ENCODE data around the gene SERPINI1. TPM values are rescaled to one million over a fixed set of nuclear protein-coding genes. Genes with fewer than 3 reads are reported as not detected.
A peak's percentile ranks its signal among the peaks of the same experiment; 100 is the strongest.

The SERPINI1 gene
- total and polyA plus RNA-seq, 9 of the 15 experiments (the other 6 are each of a cell fraction or from before 2014, with no cell fraction given) = 1.6 to 9.9 (median 3.5) TPM

DNA sequence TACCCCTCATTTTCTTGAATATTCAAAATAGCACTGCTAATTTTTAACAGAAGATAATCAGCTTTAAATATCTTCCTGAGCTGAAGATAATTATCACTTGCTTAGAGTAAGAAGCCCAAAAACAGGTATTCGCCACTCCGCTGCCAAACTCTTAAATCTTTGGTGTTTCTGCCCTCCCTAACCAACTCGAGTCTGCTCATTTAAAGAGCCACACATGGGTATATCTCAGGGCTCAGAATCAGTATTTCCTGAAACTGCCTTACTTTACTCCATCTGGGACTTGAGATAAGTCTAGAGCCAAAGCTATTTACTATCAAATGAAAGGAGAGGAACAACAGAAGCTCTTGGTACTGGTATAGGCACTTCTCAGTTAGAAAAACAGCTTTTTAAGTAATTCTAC lies 11.6 kb upstream of the SERPINI1 start (continued):
- TF ChIP-seq, protein P1, sequence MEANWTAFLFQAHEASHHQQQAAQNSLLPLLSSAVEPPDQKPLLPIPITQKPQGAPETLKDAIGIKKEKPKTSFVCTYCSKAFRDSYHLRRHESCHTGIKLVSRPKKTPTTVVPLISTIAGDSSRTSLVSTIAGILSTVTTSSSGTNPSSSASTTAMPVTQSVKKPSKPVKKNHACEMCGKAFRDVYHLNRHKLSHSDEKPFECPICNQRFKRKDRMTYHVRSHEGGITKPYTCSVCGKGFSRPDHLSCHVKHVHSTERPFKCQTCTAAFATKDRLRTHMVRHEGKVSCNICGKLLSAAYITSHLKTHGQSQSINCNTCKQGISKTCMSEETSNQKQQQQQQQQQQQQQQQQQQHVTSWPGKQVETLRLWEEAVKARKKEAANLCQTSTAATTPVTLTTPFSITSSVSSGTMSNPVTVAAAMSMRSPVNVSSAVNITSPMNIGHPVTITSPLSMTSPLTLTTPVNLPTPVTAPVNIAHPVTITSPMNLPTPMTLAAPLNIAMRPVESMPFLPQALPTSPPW (CRISPR knock-in tag; IDR thresholded peaks at IDR 0.05) = peak; percentile 37; the same call in 1 of the 2 replicates
- TF ChIP-seq TCF3 (CRISPR knock-in tag; IDR thresholded peaks at IDR 0.05) (peak; percentile 93), ZNF174 (CRISPR knock-in tag; IDR thresholded peaks at IDR 0.05) (no peak), ZSCAN29 (IDR thresholded peaks at IDR 0.05) (no peak), BMI1 (IDR thresholded peaks at IDR 0.05; ENCODE audit: low read length) (no peak), NR1H2 (CRISPR knock-in tag; IDR thresholded peaks at IDR 0.05) (no peak), JUNB (CRISPR knock-in tag; conservative IDR thresholded peaks at IDR 0.05) (no peak), MYNN (IDR thresholded peaks at IDR 0.05) (peak; percentile 67; the same call in 1 of the 2 replicates), MYNN (CRISPR knock-in tag; IDR thresholded peaks at IDR 0.05) (no peak), ZNF395 (CRISPR knock-in tag; IDR thresholded peaks at IDR 0.05) (no peak), RCOR1 (IDR thresholded peaks at IDR 0.05; ENCODE audit: borderline replicate concordance in 1 of 2, low read depth in 2 of 2, low read length in 2 of 2) (peak in 1 of 2 experiments; percentile 74; a peak in 1 of 4 replicates), TCFL5 (CRISPR knock-in tag; conservative IDR thresholded peaks at IDR 0.05) (no peak), ZEB2 (IDR thresholded peaks at IDR 0.05) (no peak), ZKSCAN3 (CRISPR knock-in tag; IDR thresholded peaks at IDR 0.05) (no peak), ZNF175 (CRISPR knock-in tag; IDR thresholded peaks at IDR 0.05; ENCODE audit: low read depth) (no peak), OTX1 (CRISPR knock-in tag; IDR thresholded peaks at IDR 0.05) (no peak), TBL1XR1 (IDR thresholded peaks at IDR 0.05; ENCODE audit: low read length in 2 of 2) (peak in 1 of 2 experiments; percentile 61; a peak in 1 of 4 replicates), HIVEP1 (CRISPR knock-in tag; IDR thresholded peaks at IDR 0.05) (no peak), CTCFL (IDR thresholded peaks at IDR 0.05; ENCODE audit: borderline replicate concordance, insufficient read depth, low read depth, low read length, poor library complexity, severe bottlenecking) (no peak), NEUROD1 (IDR thresholded peaks at IDR 0.05; ENCODE audit: borderline replicate concordance, low read depth, low read length, partially characterized antibody) (peak; percentile 53), NR2C2 (CRISPR knock-in tag; IDR thresholded peaks at IDR 0.05) (no peak), NR2C2 (tag; IDR thresholded peaks at IDR 0.05) (no peak), CBFB (CRISPR knock-in tag; IDR thresholded peaks at IDR 0.05) (no peak)

All from K562 (cell line).